Activated CD8-positive, alpha-beta T cell treated with anti-CD3 and anti-CD28 coated beads for 36 hours (primary cell): ENCODE data around the gene GLIPR1L2. TPM values are rescaled to one million over a fixed set of nuclear protein-coding genes. Genes with fewer than 3 reads are reported as not detected.

Experiments used
- ATAC-seq: fragments of 200-7000 bp; cut with Tn5 transposase; one replicate; pipeline ENCODE4 v1.10.0; 2021; ENCODE audit warnings: mild to moderate bottlenecking, moderate library complexity
- CTCF ChIA-PET: fragments of 350-600 bp; sonication (Branson Sonifier 250); formaldehyde crosslinking; loops from one replicate; lab custom pipeline; 2021; ENCODE audit warnings: antibody characterized with exemption; lab: Charles Lee
- POLR2A ChIA-PET: fragments of 350-600 bp; sonication (Branson Sonifier 250); formaldehyde crosslinking; loops from one replicate; lab custom pipeline; 2021; ENCODE audit warnings: antibody characterized with exemption; lab: Charles Lee
- DNase-seq: peaks from one replicate; pipeline ENCODE4 v3.0.0-alpha.2; 2020
- H3K27ac Mint-ChIP-seq: one replicate; pipeline ENCODE4 v1.8.0; 2021; ENCODE audit warnings: mild to moderate bottlenecking, mixed read lengths
- H3K27me3 Mint-ChIP-seq: one replicate; pipeline ENCODE4 v1.8.0; 2021; ENCODE audit warnings: mixed read lengths
- H3K36me3 Mint-ChIP-seq: one replicate; pipeline ENCODE4 v1.8.0; 2021; ENCODE audit warnings: low read depth, mixed read lengths
- H3K4me1 Mint-ChIP-seq: one replicate; pipeline ENCODE4 v1.8.0; 2021; ENCODE audit warnings: low read depth, mixed read lengths
- H3K4me3 Mint-ChIP-seq: one replicate; pipeline ENCODE4 v1.8.0; 2021; ENCODE audit warnings: mild to moderate bottlenecking, moderate library complexity, mixed read lengths
- H3K9me3 Mint-ChIP-seq: one replicate; pipeline ENCODE4 v1.8.0; 2021; ENCODE audit warnings: mixed read lengths
- intact Hi-C: fragments of 100-400 bp; cut with micrococcal nuclease; formaldehyde crosslinking; loops from one replicate; pipeline ENCODE4 v1.10.0; 2022
- total RNA-seq, 2 experiments: library from RNA; stranded (reverse); gene quantifications; one replicate each; pipeline ENCODE4 v1.2.3, GENCODE V29; 2021
- TF ChIP-seq, protein P1 (sequence below): fragments of 200-600 bp; IDR thresholded peaks from one replicate; pipeline ENCODE4 v1.8.0; 2022; ENCODE audit warnings: antibody characterized with exemption, mild to moderate bottlenecking

The GLIPR1L2 gene
- total RNA-seq, 2 experiments from 2014 or later: 0.27 to 0.43 TPM

DNA sequence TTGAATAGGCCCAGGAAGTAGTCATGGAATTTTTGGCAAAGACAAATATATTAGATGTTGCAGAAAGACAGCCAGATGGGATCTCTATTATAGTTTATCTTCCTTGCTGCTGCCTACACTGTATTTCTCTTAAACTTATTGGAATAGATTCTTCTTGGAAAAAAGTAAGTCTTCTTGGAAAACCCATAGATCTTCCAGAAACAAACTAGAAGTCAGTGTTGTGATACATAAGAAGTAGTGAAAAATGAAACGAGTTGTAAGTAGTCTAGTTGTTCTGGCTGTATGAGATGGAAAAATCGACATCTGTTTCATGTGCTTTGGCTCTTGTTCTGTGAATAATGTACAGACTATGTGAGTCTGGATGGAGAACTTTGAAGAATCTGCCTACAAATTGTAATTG is 29.0 kb downstream of the GLIPR1L2 start:
- ATAC-seq (no peak), DNase-seq (no peak)
- intact Hi-C loops: no loop called here
- POLR2A ChIA-PET: no interaction called here
- H3K27ac Mint-ChIP-seq: no peak overlapping the region
- TF ChIP-seq, protein P1, sequence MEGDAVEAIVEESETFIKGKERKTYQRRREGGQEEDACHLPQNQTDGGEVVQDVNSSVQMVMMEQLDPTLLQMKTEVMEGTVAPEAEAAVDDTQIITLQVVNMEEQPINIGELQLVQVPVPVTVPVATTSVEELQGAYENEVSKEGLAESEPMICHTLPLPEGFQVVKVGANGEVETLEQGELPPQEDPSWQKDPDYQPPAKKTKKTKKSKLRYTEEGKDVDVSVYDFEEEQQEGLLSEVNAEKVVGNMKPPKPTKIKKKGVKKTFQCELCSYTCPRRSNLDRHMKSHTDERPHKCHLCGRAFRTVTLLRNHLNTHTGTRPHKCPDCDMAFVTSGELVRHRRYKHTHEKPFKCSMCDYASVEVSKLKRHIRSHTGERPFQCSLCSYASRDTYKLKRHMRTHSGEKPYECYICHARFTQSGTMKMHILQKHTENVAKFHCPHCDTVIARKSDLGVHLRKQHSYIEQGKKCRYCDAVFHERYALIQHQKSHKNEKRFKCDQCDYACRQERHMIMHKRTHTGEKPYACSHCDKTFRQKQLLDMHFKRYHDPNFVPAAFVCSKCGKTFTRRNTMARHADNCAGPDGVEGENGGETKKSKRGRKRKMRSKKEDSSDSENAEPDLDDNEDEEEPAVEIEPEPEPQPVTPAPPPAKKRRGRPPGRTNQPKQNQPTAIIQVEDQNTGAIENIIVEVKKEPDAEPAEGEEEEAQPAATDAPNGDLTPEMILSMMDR: no peak
- peaks cover 3% of the 10 kb centered on the region for H3K9me3 Mint-ChIP-seq
- H3K36me3 Mint-ChIP-seq: no peaks in the 10 kb centered on the region
- CTCF ChIA-PET: no interaction called here
- H3K4me1 Mint-ChIP-seq: no peaks in the 10 kb centered on the region
- H3K27me3 Mint-ChIP-seq: no peaks in the 10 kb centered on the region
- no peak overlapping the region for H3K4me3 Mint-ChIP-seq

DNA sequence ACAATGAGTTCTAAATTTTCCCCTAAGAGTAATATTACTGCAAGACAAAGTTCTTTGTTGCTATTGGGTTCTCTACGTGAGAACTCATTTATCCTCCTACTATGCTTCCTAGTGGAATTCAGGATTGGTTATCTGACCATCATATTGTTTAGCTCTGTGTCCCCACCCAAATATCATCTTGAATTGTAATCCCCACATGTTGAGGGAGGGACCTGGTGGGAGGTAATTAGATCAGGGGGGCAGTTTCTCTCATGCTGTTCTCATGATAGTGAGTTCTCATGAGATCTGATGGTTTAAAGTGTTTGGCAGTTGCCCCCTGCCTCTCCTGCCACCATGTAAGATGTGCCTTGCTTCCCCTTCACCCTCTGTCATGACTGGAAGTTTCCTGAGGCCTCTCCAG is 36.6 kb downstream of the GLIPR1L2 start:
- TF ChIP-seq, protein P1: no peak
- ATAC-seq (no peak), DNase-seq (no peak)
- Mint-ChIP-seq H3K4me3 (no peak overlapping the region), H3K9me3 (peaks cover 21% of the 10 kb centered on the region), H3K4me1 (no peaks in the 10 kb centered on the region), H3K27me3 (no peaks in the 10 kb centered on the region), H3K36me3 (peaks cover 5% of the 10 kb centered on the region), H3K27ac (no peak overlapping the region)
- intact Hi-C loops: no loop called here
- ChIA-PET CTCF (interaction anchor here (1.3 kb wide), 1 partner anchor 10 kb away, joined by 3 read pairs; no protein-coding TSS in a partner anchor), POLR2A (interaction anchor here (0.6 kb wide), 1 partner anchor 24 kb away, joined by 3 read pairs; no protein-coding TSS in a partner anchor)

DNA sequence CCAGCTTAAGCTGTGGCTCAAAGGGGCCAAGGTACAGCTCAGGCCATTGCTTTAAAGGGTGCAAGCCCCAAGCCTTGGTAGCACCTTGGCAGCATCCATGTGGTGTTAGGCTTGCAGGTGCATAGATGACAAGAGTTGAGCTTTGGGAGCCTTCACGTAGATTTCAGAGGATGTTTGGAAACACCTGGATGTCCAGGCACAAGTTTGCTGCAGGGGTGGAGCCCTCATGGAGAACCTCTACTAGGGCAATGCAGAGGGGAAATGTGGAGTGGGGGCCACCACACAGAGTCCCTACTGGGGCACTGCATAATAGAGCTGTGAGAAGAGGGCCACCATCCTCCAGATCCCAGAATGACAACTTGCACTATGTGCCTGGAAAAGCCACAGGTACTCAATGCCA is 37.9 kb downstream of the GLIPR1L2 start:
- Mint-ChIP-seq H3K27ac (no peak overlapping the region), H3K4me1 (no peaks in the 10 kb centered on the region), H3K9me3 (peaks cover 21% of the 10 kb centered on the region), H3K4me3 (no peak overlapping the region), H3K36me3 (peaks cover 5% of the 10 kb centered on the region), H3K27me3 (no peaks in the 10 kb centered on the region)
- no peak for ATAC-seq
- ChIA-PET CTCF (interaction anchor here (1.2 kb wide), 1 partner anchor 56 kb away, joined by 6 read pairs; no protein-coding TSS in a partner anchor), POLR2A (no interaction called here)
- no peak for DNase-seq
- TF ChIP-seq, protein P1: no peak
- intact Hi-C loops: no loop called here

DNA sequence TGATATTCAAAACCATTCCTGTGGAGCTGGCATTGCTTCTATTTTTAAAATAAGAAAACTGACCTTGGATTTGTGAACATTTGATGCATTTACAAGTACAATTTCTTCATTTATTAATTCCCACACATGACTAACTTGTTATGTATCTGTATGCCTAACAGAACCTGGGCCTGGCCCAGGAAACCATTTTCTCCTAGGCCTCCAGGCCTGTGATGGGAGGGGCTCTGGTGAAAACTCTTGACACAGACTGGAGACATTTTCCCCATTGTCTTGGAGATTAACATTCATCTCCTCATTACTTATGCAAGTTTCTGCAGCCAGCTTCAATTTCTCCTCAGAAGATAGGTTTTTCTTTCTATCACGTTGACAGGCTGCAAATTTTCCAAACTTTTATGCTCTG is 42.0 kb downstream of the GLIPR1L2 start:
- H3K9me3 Mint-ChIP-seq: peaks cover 14% of the 10 kb centered on the region
- H3K4me1 Mint-ChIP-seq: peaks cover 2% of the 10 kb centered on the region
- TF ChIP-seq, protein P1: no peak
- POLR2A ChIA-PET: interaction anchor here (0.8 kb wide), 1 partner anchor 10 kb away, joined by 3 read pairs; no protein-coding TSS in a partner anchor
- H3K36me3 Mint-ChIP-seq: no peaks in the 10 kb centered on the region
- no peak for ATAC-seq
- intact Hi-C loops: no loop called here
- no peak overlapping the region for H3K4me3 Mint-ChIP-seq
- CTCF ChIA-PET: interaction anchor here (0.7 kb wide), 1 partner anchor 52 kb away, joined by 3 read pairs; no protein-coding TSS in a partner anchor
- no peaks in the 10 kb centered on the region for H3K27me3 Mint-ChIP-seq
- no peak overlapping the region for H3K27ac Mint-ChIP-seq
- DNase-seq: no peak

DNA sequence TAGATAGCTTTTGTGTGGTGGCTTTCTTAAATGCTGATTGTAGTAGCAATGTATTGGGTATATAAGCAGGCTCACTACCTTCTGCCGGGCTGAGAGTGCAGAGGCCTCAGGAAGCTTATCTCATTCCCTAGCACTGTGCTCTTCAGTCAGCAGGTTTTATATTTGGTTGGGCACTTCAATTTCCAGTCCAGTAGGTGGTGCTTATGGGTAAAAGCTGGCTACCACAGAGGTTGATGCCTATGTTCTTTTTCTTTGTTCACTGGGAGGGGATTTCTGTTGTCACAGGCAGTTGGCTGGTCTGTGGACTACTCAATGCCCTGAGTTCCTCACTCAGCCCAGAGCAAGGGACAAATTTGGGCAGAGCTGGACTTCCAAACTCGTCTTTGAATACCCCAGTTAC is 46.7 kb downstream of the GLIPR1L2 start:
- no peak overlapping the region for H3K27ac Mint-ChIP-seq

More for the DNA sequence above, 46.7 kb downstream of the GLIPR1L2 start:
- no peaks in the 10 kb centered on the region for H3K36me3 Mint-ChIP-seq
- ATAC-seq: peak; percentile 74
- DNase-seq: no peak
- TF ChIP-seq, protein P1: no peak
- intact Hi-C loops: no loop called here
- no peak overlapping the region for H3K4me3 Mint-ChIP-seq
- ChIA-PET CTCF (interaction anchor here (0.6 to 2.5 kb wide), 11 partner anchors 11 to 104 kb away, joined by 3 to 10 read pairs (median 3); partner anchors contain the start of gene GLIPR1L2), POLR2A (interaction anchor here (0.8 kb wide), 1 partner anchor 15 kb away, joined by 3 read pairs; no protein-coding TSS in a partner anchor)
- H3K9me3 Mint-ChIP-seq: peaks cover 7% of the 10 kb centered on the region
- H3K27me3 Mint-ChIP-seq: peaks cover 5% of the 10 kb centered on the region
- peaks cover 2% of the 10 kb centered on the region for H3K4me1 Mint-ChIP-seq
